Ammon's horn (tissue), 1 donor: ENCODE results near the gene PKHD1.

Source experiments
- DNase-seq: peaks from one replicate; pipeline ENCODE4 v3.0.0-alpha.2; 2016; ENCODE audit warnings: low spot score

Gene PKHD1

GRCh38 chr6:51619042-51619799 is 468.2 kb downstream of the PKHD1 start:
- DNase-seq = no peak

- DNase-seq = no peak
Observed at GRCh38 chr6:51618563-51618962, 468.9 kb downstream of the PKHD1 start.

- DNase-seq = no peak
Observed at GRCh38 chr6:51617751-51618150, 469.7 kb downstream of the PKHD1 start.

- DNase-seq = no peak
Observed at GRCh38 chr6:51616243-51616642, 471.2 kb downstream of the PKHD1 start.

- no peak for DNase-seq
Observed at GRCh38 chr6:51614725-51615124, 472.7 kb downstream of the PKHD1 start.

GRCh38 chr6:51613558-51613957 is 473.9 kb downstream of the PKHD1 start:
- no peak for DNase-seq

- DNase-seq = no peak
Observed at GRCh38 chr6:51608932-51609331, 478.5 kb downstream of the PKHD1 start.

GRCh38 chr6:51608383-51608782 is 479.0 kb downstream of the PKHD1 start:
- no peak for DNase-seq

- no peak for DNase-seq
Observed at GRCh38 chr6:51600514-51600913, 486.9 kb downstream of the PKHD1 start.

GRCh38 chr6:51598171-51598570 is 489.2 kb downstream of the PKHD1 start:
- no peak for DNase-seq

GRCh38 chr6:51594981-51595380 is 492.4 kb downstream of the PKHD1 start:
- DNase-seq = no peak

GRCh38 chr6:51585264-51585663 is 502.1 kb downstream of the PKHD1 start:
- no peak for DNase-seq

- DNase-seq = no peak
Observed at GRCh38 chr6:51584163-51584562, 503.2 kb downstream of the PKHD1 start.

GRCh38 chr6:51578994-51579393 is 508.4 kb downstream of the PKHD1 start:
- DNase-seq = no peak

GRCh38 chr6:51578362-51578761 is 509.1 kb downstream of the PKHD1 start:
- DNase-seq = no peak

- no peak for DNase-seq
Observed at GRCh38 chr6:51574040-51574439, 513.4 kb downstream of the PKHD1 start.

GRCh38 chr6:51571168-51571567 is 516.2 kb downstream of the PKHD1 start:
- no peak for DNase-seq

GRCh38 chr6:51570168-51570921 is 517.1 kb downstream of the PKHD1 start:
- DNase-seq = no peak

- DNase-seq = no peak
Observed at GRCh38 chr6:51569594-51569993, 517.8 kb downstream of the PKHD1 start.

GRCh38 chr6:51568771-51569170 is 518.6 kb downstream of the PKHD1 start:
- DNase-seq = no peak

GRCh38 chr6:51565472-51565871 is 521.9 kb downstream of the PKHD1 start:
- DNase-seq = no peak
